Suprapubic skin (tissue), 4 donors: ENCODE measurements around the gene PARL. TPM values are rescaled to one million over a fixed set of nuclear protein-coding genes. Genes with fewer than 3 reads are reported as not detected.
"Not testable (repeated sequence)": the region's sequence is repeated elsewhere in the genome, so short reads cannot be mapped to it uniquely, and the experiment has no call there.

Experiments used
- DNase-seq, 2 donors: peaks; one replicate each; pipeline ENCODE4 v3.0.0-alpha.2; 2019; ENCODE audit warnings: low spot score in 2 of 2
- H3K27ac ChIP-seq: fragments of 200-600 bp; sonication (generic); one replicate; pipeline ENCODE4 v1.5.1; 2019
- H3K27me3 ChIP-seq: fragments of 200-600 bp; sonication (generic); one replicate; pipeline ENCODE4 v1.5.1; 2019
- H3K36me3 ChIP-seq: fragments of 200-600 bp; sonication (generic); one replicate; pipeline ENCODE4 v1.5.1; 2019
- H3K4me1 ChIP-seq: fragments of 200-600 bp; sonication (generic); one replicate; pipeline ENCODE4 v1.5.1; 2019
- H3K4me3 ChIP-seq: fragments of 200-600 bp; sonication (generic); one replicate; pipeline ENCODE4 v1.5.1; 2019; ENCODE audit warnings: mild to moderate bottlenecking
- H3K9me3 ChIP-seq: fragments of 200-600 bp; sonication (generic); one replicate; pipeline ENCODE4 v1.5.1; 2019
- CTCF ChIP-seq, 2 donors: fragments of 200-600 bp in 1 of 2; fragments of 450-650 bp in 1 of 2; sonication (generic) in 1 of 2; IDR thresholded peaks; one replicate each; pipeline ENCODE4 v1.5.1; 2016 to 2019; ENCODE audit warnings: antibody characterized with exemption in 2 of 2, mild to moderate bottlenecking in 1 of 2, moderate library complexity in 1 of 2
- EP300 ChIP-seq: sonication (generic); formaldehyde crosslinking; IDR thresholded peaks from one replicate; pipeline ENCODE4 v1.6.1; 2017; ENCODE audit warnings: antibody characterized with exemption
- POLR2A ChIP-seq, 2 donors: fragments of 450-650 bp; IDR thresholded peaks; one replicate each; pipeline ENCODE4 v1.6.1; 2017; ENCODE audit warnings: antibody characterized with exemption in 2 of 2, mild to moderate bottlenecking in 2 of 2, moderate library complexity in 2 of 2
- POLR2AphosphoS5 ChIP-seq, 3 donors: sonication (generic); formaldehyde crosslinking; IDR thresholded peaks; one replicate each; pipeline ENCODE4 v1.6.1; 2017; ENCODE audit warnings: antibody characterized with exemption in 3 of 3
- whole genome bisulfite sequencing: methylation state at CpG from one replicate; pipeline ENCODE4 v1.1.5; 2018; 5-methylcytosine and 5-hydroxymethylcytosine counted together
- total RNA-seq, 4 donors: library from RNA; depleted of rRNA; stranded (reverse); fragments of >200 nt; gene quantifications; one replicate each; pipeline ENCODE4 v1.1.0, GENCODE V29; 2016

Gene PARL
- total RNA-seq, 4 donors from 2014 or later, result 26.5 to 41.3 (median 32.9) TPM

DNA sequence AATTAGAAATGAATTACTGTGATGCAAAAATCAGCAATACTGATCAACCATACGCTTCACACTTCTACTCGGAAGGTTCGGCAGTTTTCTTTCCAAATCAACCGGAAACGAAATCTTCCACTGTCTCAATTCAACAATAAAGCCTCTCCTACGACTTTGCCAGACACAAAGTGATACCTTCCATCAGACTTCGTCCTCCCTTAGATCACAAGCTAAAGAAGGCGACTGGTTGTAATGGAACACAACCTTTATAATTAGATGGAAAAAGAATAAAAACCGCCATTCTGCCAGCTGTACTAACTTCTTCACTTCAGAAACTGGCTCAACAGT is 618 bp downstream of the PARL start:
- peak overlapping the region; percentile 86 for H3K27ac ChIP-seq
- TF ChIP-seq CTCF (IDR thresholded peaks at IDR 0.05) (no peak), EP300 (no peak), POLR2AphosphoS5 (IDR thresholded peaks at IDR 0.05) (no peak), POLR2A (IDR thresholded peaks at IDR 0.05) (no peak)
- DNase-seq, result no peak

DNA sequence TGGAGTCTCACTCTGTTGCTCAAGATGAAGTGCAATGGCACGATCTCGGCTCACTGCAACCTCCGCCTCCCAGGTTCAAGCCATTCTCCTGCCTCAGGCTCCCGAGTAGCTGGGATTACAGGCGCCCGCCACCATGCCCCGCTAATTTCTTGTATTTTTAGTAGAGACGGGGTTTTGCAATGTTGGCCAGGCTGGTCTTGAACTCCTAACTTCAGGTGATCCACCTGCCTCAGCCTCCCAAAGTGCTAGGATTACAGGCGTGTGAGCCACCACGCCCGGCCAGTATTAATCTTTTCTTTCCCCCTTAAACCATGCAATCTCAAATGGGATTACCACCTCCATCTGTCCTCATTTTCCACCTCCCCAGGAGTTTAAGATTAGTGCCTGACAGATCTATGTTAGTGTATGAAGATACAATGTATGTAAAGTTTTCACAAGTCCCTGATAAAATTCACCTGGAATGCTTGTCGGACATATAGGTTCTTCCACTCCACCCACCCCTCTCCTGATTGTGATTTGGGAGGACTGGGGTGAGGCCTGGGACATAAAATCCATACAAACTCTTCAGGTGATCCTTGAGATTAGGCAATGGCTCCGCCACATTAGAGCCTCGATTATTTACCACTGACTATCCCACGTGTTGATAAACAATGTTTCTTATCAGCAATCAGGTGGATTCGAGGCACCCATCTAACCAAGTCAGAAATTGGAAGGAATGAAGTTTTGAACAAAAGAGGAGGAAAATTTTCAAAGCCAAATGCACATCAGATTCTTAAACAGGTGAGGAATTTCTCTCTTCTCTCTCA is 1.2 kb downstream of the PARL start:
- WGBS, result 67% methylated on average over 16 of the region's 16 CpGs
- no peak for DNase-seq
- Histone ChIP-seq H3K27me3 (no peaks in the 10 kb centered on the region), H3K4me3 (peak overlapping the region; percentile 97), H3K27ac (no peak overlapping the region), H3K4me1 (peaks cover 37% of the 10 kb centered on the region), H3K36me3 (peaks cover 3% of the 10 kb centered on the region), H3K9me3 (no peaks in the 10 kb centered on the region)
- TF ChIP-seq CTCF (IDR thresholded peaks at IDR 0.05) (no peak), POLR2A (IDR thresholded peaks at IDR 0.05) (no peak), POLR2AphosphoS5 (IDR thresholded peaks at IDR 0.05) (no peak), EP300 (no peak)

More for the DNA sequence above, 618 bp downstream of the PARL start:
- no peaks in the 10 kb centered on the region for H3K27me3 ChIP-seq
- peaks cover 37% of the 10 kb centered on the region for H3K4me1 ChIP-seq
- WGBS, result 2% methylated on average over 9 of the region's 9 CpGs
- H3K4me3 ChIP-seq, result peak overlapping the region; percentile 97
- H3K9me3 ChIP-seq, result no peaks in the 10 kb centered on the region
- H3K36me3 ChIP-seq, result peaks cover 3% of the 10 kb centered on the region

- WGBS, result 91% methylated on average over 9 of the region's 9 CpGs
- no peak for DNase-seq
Measured at GRCh38 chr3:183880121-183880520, 4.6 kb downstream of the PARL start.

GRCh38 chr3:183879243-183879642 is 5.4 kb downstream of the PARL start:
- no peaks in the 10 kb centered on the region for H3K9me3 ChIP-seq
- TF ChIP-seq POLR2AphosphoS5 (IDR thresholded peaks at IDR 0.05) (no peak), POLR2A (IDR thresholded peaks at IDR 0.05) (no peak), EP300 (no peak), CTCF (IDR thresholded peaks at IDR 0.05) (no peak)
- H3K4me3 ChIP-seq, result no peak overlapping the region
- H3K27ac ChIP-seq, result no peak overlapping the region
- 94% methylated on average over 2 of the region's 2 CpGs for WGBS
- DNase-seq, result no peak
- H3K4me1 ChIP-seq, result peaks cover 44% of the 10 kb centered on the region
- H3K27me3 ChIP-seq, result no peaks in the 10 kb centered on the region
- peaks cover 3% of the 10 kb centered on the region for H3K36me3 ChIP-seq

More at GRCh38 chr3:183880121-183880520, 4.6 kb downstream of the PARL start:
- no peak overlapping the region for H3K27ac ChIP-seq
- H3K4me1 ChIP-seq, result peaks cover 45% of the 10 kb centered on the region
- H3K27me3 ChIP-seq, result no peaks in the 10 kb centered on the region
- peaks cover 3% of the 10 kb centered on the region for H3K36me3 ChIP-seq
- H3K4me3 ChIP-seq, result no peak overlapping the region
- no peaks in the 10 kb centered on the region for H3K9me3 ChIP-seq
- TF ChIP-seq EP300, result no peak
- no peak for TF ChIP-seq POLR2A (IDR thresholded peaks at IDR 0.05)
- no peak for TF ChIP-seq POLR2AphosphoS5 (IDR thresholded peaks at IDR 0.05)

DNA sequence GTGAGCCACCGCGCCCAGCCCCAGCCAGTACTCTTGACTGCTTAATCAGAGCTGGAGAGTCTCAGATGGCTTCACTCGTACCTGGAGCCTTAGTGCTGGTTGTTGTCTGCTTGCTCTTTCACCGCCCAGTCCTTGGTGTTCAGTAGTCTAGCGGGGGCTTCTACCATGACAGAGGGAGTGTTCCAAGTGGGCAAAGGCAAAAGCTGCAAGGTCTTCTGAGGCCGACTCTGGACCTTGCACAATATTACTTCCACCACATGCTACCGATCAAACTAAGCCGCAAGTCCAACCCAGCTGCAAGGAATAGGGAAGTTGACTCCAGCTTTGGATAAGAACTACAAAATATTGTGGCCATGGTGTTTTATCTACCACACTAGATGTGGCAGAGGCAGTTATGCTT is 6.6 kb downstream of the PARL start:
- Histone ChIP-seq H3K27me3 (no peaks in the 10 kb centered on the region), H3K36me3 (peaks cover 3% of the 10 kb centered on the region), H3K27ac (no peak overlapping the region), H3K9me3 (no peaks in the 10 kb centered on the region), H3K4me3 (no peak overlapping the region), H3K4me1 (peaks cover 33% of the 10 kb centered on the region)
- TF ChIP-seq POLR2A (IDR thresholded peaks at IDR 0.05) (no peak), POLR2AphosphoS5 (IDR thresholded peaks at IDR 0.05) (no peak), CTCF (IDR thresholded peaks at IDR 0.05) (no peak), EP300 (no peak)
- no peak for DNase-seq
- 82% methylated on average over 6 of the region's 8 CpGs for WGBS

DNA sequence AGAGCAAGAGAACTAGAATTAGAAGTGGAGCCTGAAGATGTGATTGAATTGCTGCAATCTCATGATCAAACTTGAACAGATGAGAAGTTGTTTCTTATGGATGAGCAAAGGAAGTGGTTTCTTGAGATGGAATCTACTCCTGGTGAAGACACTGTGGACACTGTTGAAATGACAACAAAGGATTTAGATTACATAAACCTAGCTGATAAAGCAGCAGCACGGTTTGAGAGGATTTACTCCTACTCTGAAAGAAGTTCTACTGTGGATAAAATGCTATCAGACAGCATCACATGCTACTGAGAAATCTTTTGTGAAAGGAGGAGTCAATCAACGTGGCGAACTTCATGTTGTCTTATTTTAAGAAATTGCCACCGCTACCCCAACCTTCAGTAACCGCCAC is 7.5 kb downstream of the PARL start:
- peaks cover 25% of the 10 kb centered on the region for H3K4me1 ChIP-seq
- not testable (repeated sequence) for H3K4me3 ChIP-seq, DNase-seq, H3K36me3 ChIP-seq, H3K27me3 ChIP-seq, H3K27ac ChIP-seq, H3K9me3 ChIP-seq
- WGBS, result 87% methylated on average over 5 of the region's 5 CpGs
